ENCODE results near the gene DLG2. TPM values are rescaled to one million over a fixed set of nuclear protein-coding genes. Genes with fewer than 3 reads are reported as not detected.

The DLG2 gene
- total RNA-seq, 1 donor from 2014 or later: 0.26 TPM

- Histone ChIP-seq H3K36me3 (ENCODE audit: control insufficient read depth, insufficient read depth, low read length) (no peaks in the 10 kb centered on the region), H3K27me3 (ENCODE audit: control insufficient read depth, insufficient read depth, low read length) (no peaks in the 10 kb centered on the region), H3K4me3 (ENCODE audit: low read depth, low read length) (no peak overlapping the region)
- DNase-seq (ENCODE audit: low read depth) (peak; percentile 21), FAIRE-seq (no peak)
- TF ChIP-seq CTCF (IDR thresholded peaks at IDR 0.05; ENCODE audit: insufficient read depth, low read length, severe bottlenecking): no peak
Observed at GRCh38 chr11:84130646-84131427, 1496.3 kb downstream of the DLG2 start.

- FAIRE-seq (no peak), DNase-seq (ENCODE audit: low read depth) (no peak)
- TF ChIP-seq CTCF (IDR thresholded peaks at IDR 0.05; ENCODE audit: insufficient read depth, low read length, severe bottlenecking): no peak
- no peaks in the 10 kb centered on the region for H3K27me3 ChIP-seq (ENCODE audit: control insufficient read depth, insufficient read depth, low read length)
- no peak overlapping the region for H3K4me3 ChIP-seq (ENCODE audit: low read depth, low read length)
- no peaks in the 10 kb centered on the region for H3K36me3 ChIP-seq (ENCODE audit: control insufficient read depth, insufficient read depth, low read length)
Observed at GRCh38 chr11:84129961-84130576, 1497.1 kb downstream of the DLG2 start.

GRCh38 chr11:84128840-84129239 is 1498.3 kb downstream of the DLG2 start:
- Histone ChIP-seq H3K36me3 (ENCODE audit: control insufficient read depth, insufficient read depth, low read length) (no peaks in the 10 kb centered on the region), H3K4me3 (ENCODE audit: low read depth, low read length) (no peak overlapping the region), H3K27me3 (ENCODE audit: control insufficient read depth, insufficient read depth, low read length) (no peaks in the 10 kb centered on the region)
- TF ChIP-seq CTCF (IDR thresholded peaks at IDR 0.05; ENCODE audit: insufficient read depth, low read length, severe bottlenecking): no peak
- no peak for FAIRE-seq
- DNase-seq (ENCODE audit: low read depth): no peak

GRCh38 chr11:84117394-84117793 is 1509.8 kb downstream of the DLG2 start:
- DNase-seq (ENCODE audit: low read depth): peak; percentile 11
- TF ChIP-seq CTCF (IDR thresholded peaks at IDR 0.05; ENCODE audit: insufficient read depth, low read length, severe bottlenecking): no peak
- Histone ChIP-seq H3K36me3 (ENCODE audit: control insufficient read depth, insufficient read depth, low read length) (no peaks in the 10 kb centered on the region), H3K4me3 (ENCODE audit: low read depth, low read length) (no peak overlapping the region), H3K27me3 (ENCODE audit: control insufficient read depth, insufficient read depth, low read length) (no peaks in the 10 kb centered on the region)
- no peak for FAIRE-seq

GRCh38 chr11:84106541-84106940 is 1520.6 kb downstream of the DLG2 start:
- no peak for TF ChIP-seq CTCF (IDR thresholded peaks at IDR 0.05; ENCODE audit: insufficient read depth, low read length, severe bottlenecking)
- H3K36me3 ChIP-seq (ENCODE audit: control insufficient read depth, insufficient read depth, low read length): no peaks in the 10 kb centered on the region
- FAIRE-seq (no peak), DNase-seq (ENCODE audit: low read depth) (no peak)
- H3K4me3 ChIP-seq (ENCODE audit: low read depth, low read length): no peak overlapping the region
- no peaks in the 10 kb centered on the region for H3K27me3 ChIP-seq (ENCODE audit: control insufficient read depth, insufficient read depth, low read length)

All from bronchial epithelial cell (primary cell).